K562 (cell line): Measurements from ENCODE around the gene MCM5. TPM values are rescaled to one million over a fixed set of nuclear protein-coding genes. Genes with fewer than 3 reads are reported as not detected.
A peak's percentile ranks its signal among the peaks of the same experiment; 100 is the strongest.

Source experiments
- ATAC-seq: fragments of 200-7000 bp; cut with Tn5 transposase; 3 replicates; pipeline ENCODE4 v1.9.1; 2020; ENCODE audit warnings: moderate library complexity
- Bru-seq: library from RNA; stranded (reverse); fragments of 400-500 nt; gene quantifications from one replicate; lab custom pipeline; 2021; lab: Mats Ljungman, UMichigan
- BruChase-seq, 2 experiments: library from RNA; stranded (reverse); fragments of 400-500 nt; gene quantifications; one replicate each; lab custom pipeline; 2021; lab: Mats Ljungman, UMichigan
- BruUV-seq: library from RNA; stranded (reverse); fragments of 400-500 nt; replicated peaks from 2 replicates; lab custom pipeline; 2021; lab: Mats Ljungman, UMichigan
- CTCF ChIA-PET: fragments of 300-600 bp; formaldehyde crosslinking; extraction: SDS; loops from one replicate; lab custom pipeline; 2021; ENCODE audit warnings: low intra/inter-chr PET ratio; lab: Yijun Ruan, JAX
- POLR2A ChIA-PET: fragments of 300-600, 350-650 bp; sonication (Branson Sonifier 250); formaldehyde crosslinking; extraction: SDS; loops from one replicate; lab custom pipeline; 2021; ENCODE audit warnings: antibody characterized with exemption, inconsistent platforms; lab: Yijun Ruan, JAX
- DNase-seq, 4 experiments: peaks; one replicate each; pipeline versions ENCODE4 v3.0.0 to v3.0.0-alpha.2; 2011 to 2018; ENCODE audit warnings: low spot score in 3 of 4, mixed read lengths in 3 of 4; ENCODE audit errors: extremely low read depth in 1 of 4
- FAIRE-seq: peaks from 2 replicates; lab custom pipeline; 2011; peaks lifted over from hg19 to GRCh38; lab: Jason Lieb, UNC
- H2AFZ ChIP-seq: 2 replicates; pipeline ENCODE4 v1.6.0; 2011; ENCODE audit warnings: low read depth, low read length, control low read depth, inconsistent platforms
- H3K27ac ChIP-seq: fragments of 200-600 bp; 3 replicates; pipeline ENCODE4 v1.8.0; 2011; ENCODE audit warnings: low read depth, mild to moderate bottlenecking, control low read depth, inconsistent platforms, low read length, moderate library complexity, mixed read lengths; ENCODE audit errors: extremely low read depth
- H3K27me3 ChIP-seq, 2 experiments: fragments of 300-600 bp in 1 of 2; 2 replicates in 1 of 2; 3 replicates in 1 of 2; pipeline versions ENCODE4 v1.6.0 to v1.8.0; 2011; ENCODE audit warnings: inconsistent platforms in 2 of 2, low read length in 2 of 2, mild to moderate bottlenecking in 1 of 2, mixed read lengths in 1 of 2, moderate library complexity in 1 of 2; ENCODE audit not compliant: control insufficient read depth in 2 of 2, insufficient read depth in 2 of 2
- H3K36me3 ChIP-seq: fragments of 300-600 bp; 3 replicates; pipeline ENCODE4 v1.8.0; 2011; ENCODE audit warnings: mild to moderate bottlenecking, low read length, inconsistent platforms; ENCODE audit not compliant: control insufficient read depth, insufficient read depth
- H3K4me1 ChIP-seq, 2 experiments: fragments of 200-600 bp in 1 of 2; replicated peaks in 1 of 2; 2 replicates in 1 of 2; 3 replicates in 1 of 2; pipeline versions ENCODE4 v1.5.1 to v1.8.0; 2011; ENCODE audit warnings: inconsistent platforms in 2 of 2, low read length in 2 of 2, mild to moderate bottlenecking in 1 of 2, mixed read lengths in 1 of 2, moderate library complexity in 1 of 2; ENCODE audit not compliant: control insufficient read depth in 2 of 2, insufficient read depth in 2 of 2
- H3K4me2 ChIP-seq: 2 replicates; pipeline ENCODE4 v1.6.1; 2011; ENCODE audit warnings: low read length, control low read depth, inconsistent platforms, mixed read lengths; ENCODE audit not compliant: insufficient read depth
- H3K4me3 ChIP-seq: fragments of 200-600 bp; sonication (generic), shearing (Covaris generic); 2 replicates; pipeline ENCODE4 v1.5.1; 2016; ENCODE audit warnings: control low read depth, inconsistent platforms
- H3K79me2 ChIP-seq: fragments of 200-600 bp; 3 replicates; pipeline ENCODE4 v1.8.0; 2011; ENCODE audit warnings: low read length, inconsistent platforms; ENCODE audit not compliant: control insufficient read depth, insufficient read depth
- H3K9ac ChIP-seq, 2 experiments: 2 replicates each; pipeline versions ENCODE4 v1.6.0 to v1.6.1; 2011; ENCODE audit warnings: low read depth in 2 of 2, low read length in 2 of 2, control low read depth in 1 of 2, inconsistent platforms in 1 of 2, mild to moderate bottlenecking in 1 of 2, mixed read lengths in 1 of 2; ENCODE audit not compliant: insufficient read depth in 1 of 2
- H3K9me1 ChIP-seq: one replicate; pipeline ENCODE4 v1.6.0; 2011; ENCODE audit warnings: inconsistent platforms, mild to moderate bottlenecking, low read length, moderate library complexity; ENCODE audit not compliant: control insufficient read depth, insufficient read depth
- H3K9me3 ChIP-seq: replicated peaks from 2 replicates; pipeline ENCODE4 v1.5.1; 2011; ENCODE audit warnings: low read depth, low read length, inconsistent platforms; ENCODE audit not compliant: control insufficient read depth, insufficient read depth
- H4K20me1 ChIP-seq: replicated peaks from 2 replicates; pipeline ENCODE4 v1.6.1; 2011; ENCODE audit warnings: low read length, inconsistent platforms, mixed read lengths; ENCODE audit not compliant: control insufficient read depth, insufficient read depth
- ASH1L ChIP-seq: fragments of 450-650 bp; IDR thresholded peaks from 2 replicates; pipeline ENCODE4 v1.6.1; 2018; ENCODE audit warnings: borderline replicate concordance, mild to moderate bottlenecking, low read depth; ENCODE audit not compliant: partially characterized antibody
- CCAR2 ChIP-seq: fragments of 200-400 bp; formaldehyde crosslinking; IDR thresholded peaks from 2 replicates; pipeline ENCODE4 v1.6.1; 2017; ENCODE audit warnings: mild to moderate bottlenecking, low read depth, low read length
- CREM ChIP-seq: IDR thresholded peaks from 2 replicates; pipeline ENCODE4 v1.6.1; 2014; ENCODE audit warnings: antibody characterized with exemption, low read depth
- FOXK1 ChIP-seq: sonication (generic); formaldehyde crosslinking; IDR thresholded peaks from 2 replicates; pipeline ENCODE4 v1.8.0; 2022; ENCODE audit warnings: missing genetic modification reagents, mild to moderate bottlenecking, borderline replicate concordance
- GABPA ChIP-seq: fragments of 200-800 bp; sonication (Bioruptor generic); conservative IDR thresholded peaks from 2 replicates; pipeline ENCODE4 v1.6.1; 2016; ENCODE audit warnings: low read depth, missing genetic modification characterization, missing compliant biosample characterization
- GABPB2 ChIP-seq: fragments of 250-450 bp; sonication (Bioruptor Pico); conservative IDR thresholded peaks from 2 replicates; pipeline ENCODE4 v1.5.1; 2021; ENCODE audit warnings: mild to moderate bottlenecking
- GTF2A2 ChIP-seq: IDR thresholded peaks from 2 replicates; pipeline ENCODE4 v1.6.1; 2016; ENCODE audit warnings: mild to moderate bottlenecking, missing genetic modification characterization, missing compliant biosample characterization
- NR2C1 ChIP-seq, 2 experiments: fragments of 450-650 bp; IDR thresholded peaks; 2 replicates each; pipeline ENCODE4 v1.6.1; 2017; ENCODE audit warnings: mild to moderate bottlenecking in 2 of 2, antibody characterized with exemption in 1 of 2, inconsistent platforms in 1 of 2, missing compliant biosample characterization in 1 of 2, missing genetic modification characterization in 1 of 2
- POLR2H ChIP-seq: IDR thresholded peaks from 2 replicates; pipeline ENCODE4 v1.6.1; 2016; ENCODE audit warnings: missing genetic modification characterization, low read depth, mild to moderate bottlenecking, control low read depth, missing compliant biosample characterization, moderate library complexity
- RNF2 ChIP-seq: sonication (generic); IDR thresholded peaks from 2 replicates; pipeline ENCODE4 v1.6.1; 2016
- RNF219 ChIP-seq: fragments of 250-450 bp; sonication (Bioruptor Pico); IDR thresholded peaks from 2 replicates; pipeline ENCODE4 v1.5.0; 2022; ENCODE audit warnings: mild to moderate bottlenecking
- SIRT6 ChIP-seq: IDR thresholded peaks from one replicate; pipeline ENCODE4 v1.6.1; 2012; ENCODE audit warnings: low read depth, mild to moderate bottlenecking, control low read depth, inconsistent platforms, low read length, moderate library complexity
- THRAP3 ChIP-seq: fragments of 450-650 bp; IDR thresholded peaks from 2 replicates; pipeline ENCODE4 v1.6.1; 2016; ENCODE audit warnings: mild to moderate bottlenecking, inconsistent platforms, borderline replicate concordance
- ZNF3 ChIP-seq: fragments of 250-450 bp; sonication (Bioruptor Pico); IDR thresholded peaks from 2 replicates; pipeline ENCODE4 v1.5.0; 2021; ENCODE audit warnings: mild to moderate bottlenecking, moderate library complexity
- WGBS: fragments of 100-300 bp; shearing (Covaris generic); methylation state at CpG from one replicate; pipeline ENCODE4 v1.1.6; 2016; ENCODE audit warnings: low coverage, mixed read lengths; ENCODE audit not compliant: insufficient coverage; ENCODE audit errors: missing lambda C conversion rate; 5-methylcytosine and 5-hydroxymethylcytosine counted together
- in situ Hi-C: fragments of 300-500 bp; cut with MboI; formaldehyde crosslinking; loops from 4 replicates; pipeline ENCODE4 v1.15.0; 2018; ENCODE audit warnings: inconsistent platforms, mixed read lengths
- intact Hi-C: fragments of 100-400 bp; cut with micrococcal nuclease; formaldehyde crosslinking; loops from 2 replicates; pipeline ENCODE4 v1.14.2; 2022
- long read RNA-seq, 3 experiments: library from polyadenylated mRNA in 2 of 3; library from RNA in 1 of 3; unstranded in 2 of 3; stranded (forward) in 1 of 3; transcript quantifications; one replicate each; pipeline ENCODE4 v2.0.0, GENCODE V29; 2019 to 2022
- polyA minus RNA-seq, 3 experiments: library from RNA; depleted of rRNA, polyadenylated mRNA; stranded (reverse); fragments of >200 nt; gene quantifications; 2 replicates each; pipeline ENCODE4 v1.2.3, GENCODE V29; 2011
- polyA plus RNA-seq, 8 experiments: library from polyadenylated mRNA; depleted of rRNA in 4 of 8; stranded (reverse) in 5 of 8; unstranded in 3 of 8; fragments of >200 nt; fragmentation: Nextera tagmentation in 2 of 8; fragmentation: Illumina TruSeq in 1 of 8; extraction: Ambion mirVana in 2 of 8; extraction: Trizol in 1 of 8; gene quantifications; 2 replicates each; pipeline versions ENCODE4 v1.2.1 to v1.2.3, GENCODE V29; 2011 to 2014; ENCODE audit warnings: inconsistent platforms in 1 of 8, missing spikeins in 1 of 8
- total RNA-seq, 7 experiments: library from RNA; depleted of rRNA in 6 of 7; stranded (reverse); fragments of >200 nt in 6 of 7; fragmentation: Illumina TruSeq in 2 of 7; extraction: Trizol in 2 of 7; gene quantifications; 2 replicates each; pipeline versions ENCODE4 v1.2.1 to v1.2.3, GENCODE V29; 2011 to 2021; ENCODE audit warnings: low replicate concordance in 1 of 7

The MCM5 gene
- 102 and 198 TPM in 2 replicates for total RNA-seq (2011; cell fraction: chromatin; rRNA removed; ENCODE audit: low replicate concordance)
- total RNA-seq (2011; cell fraction: nucleolus; rRNA removed) = 132 and 145 TPM in 2 replicates
- total RNA-seq (2011; cell fraction: nucleoplasm; rRNA removed) = 131 and 138 TPM in 2 replicates
- 102 and 119 TPM in 2 replicates for total RNA-seq (2014; rRNA removed)
- total RNA-seq (2014; rRNA removed; fragmentation: Illumina TruSeq; extraction: Trizol) = 35.3 and 53.6 TPM in 2 replicates
- 64.2 and 66.9 TPM in 2 replicates for total RNA-seq (2015; rRNA removed; fragmentation: Illumina TruSeq; extraction: Trizol)
- 173 and 180 TPM in 2 replicates for total RNA-seq (2021)
- 66.1 and 116 TPM in 2 replicates for polyA plus RNA-seq (2011; rRNA removed)
- polyA plus RNA-seq (2011; cell fraction: cytosol; rRNA removed) = 55.6 and 87.5 TPM in 2 replicates
- 193 and 217 TPM in 2 replicates for polyA plus RNA-seq (2011; cell fraction: nucleus; rRNA removed)
- 118 and 169 TPM in 2 replicates for polyA plus RNA-seq (2012)
- polyA plus RNA-seq (2014; fragmentation: Illumina TruSeq; extraction: Trizol) = 65.1 and 91.4 TPM in 2 replicates
- polyA plus RNA-seq (2014; fragmentation: Nextera tagmentation; extraction: Ambion mirVana) = 10 to 100 TPM in 1 of 2 experiments, 1 to 10 TPM in 1; 5.6 to 11.8 TPM
- 72.4 and 73.5 TPM in 2 replicates for polyA plus RNA-seq (2014; rRNA removed)
- 76.7 and 97.6 TPM in 2 replicates for polyA minus RNA-seq (2011; rRNA and poly(A)+ RNA removed)
- polyA minus RNA-seq (2011; cell fraction: cytosol; rRNA and poly(A)+ RNA removed) = 111 and 112 TPM in 2 replicates
- 71.9 and 112 TPM in 2 replicates for polyA minus RNA-seq (2011; cell fraction: nucleus; rRNA and poly(A)+ RNA removed)
- percentile 77 among the genes with signal in this experiment for Bru-seq, nascent RNA
- BruChase-seq, experiment 1, labeled RNA remaining after a 2-hour chase = percentile 78 among the genes with signal in this experiment
- percentile 80 among the genes with signal in this experiment for BruChase-seq, experiment 2, labeled RNA remaining after a 6-hour chase
- long read RNA-seq, experiment 1, transcript MCM5-201 (17 exons, 3,534 nt) = major isoform, 356 of 928 reads
- long read RNA-seq, experiment 1, partial matches to known transcripts = 524 of 928 reads
- long read RNA-seq, experiment 1, other reads (novel, unspliced or antisense) = 48 of 928 reads
- long read RNA-seq, experiment 2, transcript MCM5-201 (17 exons, 3,534 nt) = major isoform, 92 of 179 reads
- long read RNA-seq, experiment 2, partial matches to known transcripts = 63 of 179 reads
- long read RNA-seq, experiment 2, other reads (novel, unspliced or antisense) = 24 of 179 reads
- long read RNA-seq, experiment 3, transcript MCM5-201 (17 exons, 3,534 nt) = major isoform, 83 of 113 reads
- long read RNA-seq, experiment 3, partial matches to known transcripts = 23 of 113 reads
- long read RNA-seq, experiment 3, other reads (novel, unspliced or antisense) = 7 of 113 reads

GRCh38 chr22:35399678-35400500 lies at the start of gene MCM5:
Gene MCM5 (plus strand): TSS chr22:35400140. CDS start chr22:35400439, 299 bp downstream.
- Histone ChIP-seq H3K4me3 (peak within 1 kb of the TSS; percentile 92), H3K4me1 (peaks cover 9 to 30% of the 10 kb centered on the region in 2 experiments; a peak in 4 of 5 replicates), H4K20me1 (no peaks in the 10 kb centered on the region), H2AFZ (peak within 1 kb of the TSS; percentile 83), H3K4me2 (peak within 1 kb of the TSS; percentile 84), H3K36me3 (peaks cover 38% of the 10 kb centered on the region), H3K27ac (peak within 1 kb of the TSS; percentile 97), H3K9me3 (no peaks in the 10 kb centered on the region), H3K27me3 (no peaks in the 10 kb centered on the region), H3K9me1 (no peaks in the 10 kb centered on the region), H3K79me2 (peaks cover 38% of the 10 kb centered on the region), H3K9ac (peak within 1 kb of the TSS; percentile 99)
- peak; percentile 96 for FAIRE-seq
- POLR2A ChIA-PET = interaction anchor here (0.7 to 3.1 kb wide), 7 partner anchors 15 to 618 kb away, joined by 3 to 14 read pairs (median 4); no protein-coding TSS in a partner anchor
- in situ Hi-C loops = no loop called here
- peak; percentile 95 to 98 (median 96) for DNase-seq
- CTCF ChIA-PET = no interaction called here
- intact Hi-C loops = loop anchor here (10.0 kb wide), 1 partner anchor 45 kb away; no protein-coding TSS in a partner anchor
- BruUV-seq = no TSS peak
- under 1% methylated on average over 25 of the region's 64 CpGs for WGBS
- peak; percentile 98 for ATAC-seq
- peak; percentile 36; the same call in 1 of the 2 replicates for TF ChIP-seq NR2C1 (IDR thresholded peaks at IDR 0.05)
- TF ChIP-seq NR2C1 (tag; IDR thresholded peaks at IDR 0.05) = no peak
- no peak for TF ChIP-seq ZNF3
- TF ChIP-seq CCAR2 = no peak
- TF ChIP-seq GABPA (tag) = peak; percentile 89
- TF ChIP-seq RNF219 (CRISPR knock-in tag) = no peak
- TF ChIP-seq RNF2 = no peak
- TF ChIP-seq GTF2A2 (tag) = 0 out of 2 replicates have a peak, but pooled peaks have one; percentile 34
- no peak for TF ChIP-seq SIRT6
- TF ChIP-seq THRAP3 = no peak
- no peak for TF ChIP-seq GABPB2
- TF ChIP-seq FOXK1 = no peak
- peak; percentile 87 for TF ChIP-seq ASH1L
- TF ChIP-seq POLR2H (tag) = peak; percentile 87
- TF ChIP-seq CREM = peak; percentile 70
